GM10266 (cell line): ENCODE measurements around the gene CALD1.

ENCODE experiments used
- DNase-seq: peaks from one replicate; pipeline ENCODE4 v3.0.0; 2012; ENCODE audit errors: extremely low spot score
- CTCF ChIP-seq: IDR thresholded peaks from 2 replicates; pipeline ENCODE4 v1.5.1; 2012; ENCODE audit warnings: mild to moderate bottlenecking, low read depth; ENCODE audit not compliant: control insufficient read depth, insufficient read depth; ENCODE audit errors: missing control alignments

CALD1 gene

GRCh38 chr7:134910214-134910890 lies 130.9 kb downstream of the CALD1 start:
- TF ChIP-seq CTCF, result no peak
- no peak for DNase-seq

DNA sequence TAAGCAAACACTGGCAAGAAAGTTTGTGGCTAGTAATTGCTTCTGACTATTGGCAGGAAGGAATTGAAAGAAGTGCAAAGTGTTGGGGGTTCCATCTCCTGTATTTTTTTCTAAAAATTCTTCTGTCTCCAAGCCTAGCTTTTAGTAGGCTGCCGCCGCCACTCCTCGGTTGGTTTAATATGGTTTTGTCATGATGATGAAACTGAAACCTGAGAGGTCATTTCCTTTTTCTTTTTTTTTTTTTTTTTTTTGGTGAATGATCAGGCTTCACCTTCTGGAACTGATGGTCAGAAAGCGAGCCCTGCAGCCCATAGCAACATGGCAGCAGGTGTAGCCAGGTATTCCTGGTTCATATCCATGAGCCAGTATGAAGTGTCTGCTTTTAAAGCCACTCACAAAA lies 131.5 kb downstream of the CALD1 start:
- DNase-seq, result no peak
- no peak for TF ChIP-seq CTCF

GRCh38 chr7:134916171-134916883 lies 136.9 kb downstream of the CALD1 start:
- DNase-seq, result no peak
- TF ChIP-seq CTCF, result no peak

DNA sequence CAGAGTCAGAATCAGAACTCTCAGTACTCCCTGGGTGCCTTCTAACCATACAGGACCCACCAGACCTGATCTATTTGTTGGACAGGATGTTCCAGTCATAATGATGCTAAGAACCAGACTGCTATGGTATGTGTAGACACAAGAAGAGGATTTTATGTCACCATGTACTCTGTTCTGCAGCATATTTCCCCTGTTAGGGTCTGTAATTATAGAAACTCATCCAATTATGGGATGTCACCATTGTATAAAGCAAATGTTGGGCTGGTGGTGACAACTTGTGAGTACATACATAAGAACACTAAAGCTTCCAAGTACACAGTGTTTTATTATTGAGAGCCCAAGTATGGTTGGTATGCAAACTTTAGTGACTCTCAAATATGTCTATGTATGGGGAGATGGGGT lies 139.8 kb downstream of the CALD1 start:
- no peak for TF ChIP-seq CTCF
- no peak for DNase-seq

DNA sequence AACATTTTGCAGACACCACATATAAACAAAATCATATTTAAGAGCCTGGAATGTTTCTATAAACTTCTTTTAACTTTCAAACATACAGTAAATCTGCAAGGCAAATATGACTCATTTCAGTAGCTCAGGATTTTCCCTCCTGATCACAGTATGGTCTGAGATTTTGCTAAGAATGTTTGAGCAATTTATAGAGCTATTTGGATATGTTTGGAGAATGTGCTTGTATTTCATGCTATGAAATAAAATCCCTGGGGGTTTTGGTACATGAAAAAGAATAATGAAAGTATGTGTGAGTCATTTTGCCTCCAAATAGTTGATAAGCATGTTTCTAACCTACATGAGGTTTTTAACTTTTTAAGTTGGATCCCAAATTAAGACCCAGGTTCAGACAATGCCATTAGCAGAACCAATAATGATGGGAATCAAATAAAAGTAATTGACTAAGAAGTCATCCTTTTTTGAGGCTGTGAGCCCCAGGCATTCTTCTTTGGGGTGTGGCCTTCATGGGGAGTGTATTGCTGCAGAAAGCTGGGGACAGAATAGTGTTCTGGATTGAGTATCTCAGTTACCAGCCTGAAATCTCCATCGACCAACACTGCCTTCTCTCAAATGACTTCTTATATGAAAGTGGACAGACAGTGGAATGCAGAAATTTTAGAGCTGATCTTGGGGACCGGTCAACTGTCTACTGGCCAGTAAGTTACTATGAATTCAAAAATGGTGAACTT lies 140.8 kb downstream of the CALD1 start:
- no peak for DNase-seq
- TF ChIP-seq CTCF, result no peak

- no peak for DNase-seq
- no peak for TF ChIP-seq CTCF
Measured at GRCh38 chr7:134922720-134923704, 143.6 kb downstream of the CALD1 start.
